IMR-90 (cell line): ENCODE measurements around the gene STK33. TPM values are rescaled to one million over a fixed set of nuclear protein-coding genes. Genes with fewer than 3 reads are reported as not detected.

Source experiments
- ATAC-seq: fragments of 200-7000 bp; cut with Tn5 transposase; 2 replicates; pipeline ENCODE4 v1.9.1; 2020; ENCODE audit warnings: low read depth, mild to moderate bottlenecking, moderate library complexity
- BruUV-seq: library from RNA; stranded (reverse); fragments of 400-500 nt; replicated peaks from 2 replicates; lab custom pipeline; 2021; lab: Mats Ljungman, UMichigan
- CTCF ChIA-PET: fragments of 300-600 bp; formaldehyde crosslinking; extraction: SDS; loops from one replicate; lab custom pipeline; 2021; ENCODE audit warnings: antibody characterized with exemption; lab: Yijun Ruan, JAX
- POLR2A ChIA-PET: fragments of 300-600 bp; sonication (Branson Sonifier 250); formaldehyde crosslinking; loops from one replicate; lab custom pipeline; 2022; ENCODE audit warnings: antibody characterized with exemption; ENCODE audit not compliant: unreplicated experiment; lab: Charles Lee
- DNase-seq: peaks from one replicate; pipeline ENCODE4 v3.0.0; 2013
- H2AFZ ChIP-seq: replicated peaks from 2 replicates; pipeline ENCODE3; 2013; ENCODE audit warnings: low read length, mild to moderate bottlenecking; ENCODE audit not compliant: poor library complexity
- H2AK5ac ChIP-seq: 2 replicates; pipeline ENCODE4 v1.6.1; 2013; ENCODE audit warnings: low read depth, low read length, inconsistent platforms
- H2AK9ac ChIP-seq: replicated peaks from 2 replicates; pipeline ENCODE3; 2013; ENCODE audit warnings: mild to moderate bottlenecking, low read depth, low read length, moderate library complexity; ENCODE audit not compliant: poor library complexity
- H2BK120ac ChIP-seq: 2 replicates; pipeline ENCODE4 v1.6.1; 2013; ENCODE audit warnings: low read depth, low read length, inconsistent platforms
- H2BK15ac ChIP-seq: 3 replicates; pipeline ENCODE4 v1.6.1; 2013; ENCODE audit warnings: low read depth, low read length, inconsistent platforms
- H2BK20ac ChIP-seq: 2 replicates; pipeline ENCODE4 v1.6.1; 2013; ENCODE audit warnings: low read depth, mild to moderate bottlenecking, inconsistent platforms, low read length, moderate library complexity
- H2BK5ac ChIP-seq: 2 replicates; pipeline ENCODE4 v1.6.1; 2013; ENCODE audit warnings: mild to moderate bottlenecking, low read depth, low read length, inconsistent platforms; ENCODE audit not compliant: poor library complexity, severe bottlenecking
- H3K14ac ChIP-seq: replicated peaks from 2 replicates; pipeline ENCODE4 v1.6.1; 2013; ENCODE audit warnings: low read depth, low read length, inconsistent platforms
- H3K18ac ChIP-seq: 2 replicates; pipeline ENCODE4 v1.6.1; 2013; ENCODE audit warnings: low read depth, low read length, control low read depth
- H3K23ac ChIP-seq: 2 replicates; pipeline ENCODE4 v1.6.1; 2013; ENCODE audit warnings: low read depth, low read length, inconsistent platforms
- H3K27ac ChIP-seq: 2 replicates; pipeline ENCODE4 v1.5.1; 2013; ENCODE audit warnings: mild to moderate bottlenecking, control low read depth, low read length; ENCODE audit not compliant: insufficient read depth
- H3K27me3 ChIP-seq: 2 replicates; pipeline ENCODE4 v1.6.1; 2013; ENCODE audit warnings: low read length; ENCODE audit not compliant: control insufficient read depth, insufficient read depth
- H3K36me3 ChIP-seq: 2 replicates; pipeline ENCODE4 v1.6.1; 2013; ENCODE audit warnings: low read length, mixed read lengths; ENCODE audit not compliant: control insufficient read depth, insufficient read depth
- H3K4ac ChIP-seq: 2 replicates; pipeline ENCODE4 v1.6.1; 2013; ENCODE audit warnings: low read depth, low read length, inconsistent platforms
- H3K4me1 ChIP-seq: 2 replicates; pipeline ENCODE4 v1.6.1; 2013; ENCODE audit warnings: low read length, mixed read lengths; ENCODE audit not compliant: control insufficient read depth, insufficient read depth
- H3K4me2 ChIP-seq: 2 replicates; pipeline ENCODE4 v1.6.1; 2013; ENCODE audit warnings: low read depth, mild to moderate bottlenecking, control low read depth, low read length, moderate library complexity
- H3K4me3 ChIP-seq: 2 replicates; pipeline ENCODE4 v1.5.1; 2013; ENCODE audit warnings: low read depth, mild to moderate bottlenecking, control low read depth, low read length, moderate library complexity; ENCODE audit not compliant: insufficient read depth
- H3K56ac ChIP-seq: 2 replicates; pipeline ENCODE4 v1.6.1; 2013; ENCODE audit warnings: low read length, inconsistent platforms; ENCODE audit not compliant: insufficient read depth; ENCODE audit errors: extremely low read depth
- H3K79me1 ChIP-seq, 2 experiments: 2 replicates each; pipeline ENCODE4 v1.6.1; 2013; ENCODE audit warnings: low read length in 2 of 2, inconsistent platforms in 1 of 2, low read depth in 1 of 2
- H3K9ac ChIP-seq: 2 replicates; pipeline ENCODE4 v1.6.1; 2013; ENCODE audit warnings: low read depth, low read length, control low read depth
- H3K9me1 ChIP-seq: 2 replicates; pipeline ENCODE4 v1.6.1; 2013; ENCODE audit warnings: low read length, inconsistent platforms; ENCODE audit not compliant: insufficient read depth
- H3K9me3 ChIP-seq: 2 replicates; pipeline ENCODE4 v1.6.1; 2013; ENCODE audit warnings: low read length; ENCODE audit not compliant: control insufficient read depth, insufficient read depth
- H4K20me1 ChIP-seq: 2 replicates; pipeline ENCODE4 v1.6.1; 2013; ENCODE audit warnings: low read length, inconsistent platforms; ENCODE audit not compliant: insufficient read depth
- H4K5ac ChIP-seq: 2 replicates; pipeline ENCODE4 v1.6.1; 2013; ENCODE audit warnings: mild to moderate bottlenecking, low read depth, low read length, control low read depth
- H4K8ac ChIP-seq, 2 experiments: 2 replicates each; pipeline ENCODE4 v1.6.1; 2013; ENCODE audit warnings: low read depth in 2 of 2, low read length in 2 of 2, control low read depth in 1 of 2, inconsistent platforms in 1 of 2
- H4K91ac ChIP-seq: 2 replicates; pipeline ENCODE4 v1.6.1; 2013; ENCODE audit warnings: low read depth, low read length, inconsistent platforms; ENCODE audit not compliant: insufficient read depth
- RAD21 ChIP-seq: IDR thresholded peaks from 2 replicates; pipeline ENCODE4 v1.6.1; 2012; ENCODE audit warnings: low read length, improper control_type of control experiment
- WGBS, 2 experiments: methylation state at CpG; one replicate each; pipeline versions ENCODE4 v1.1.5 to v1.1.7; 2013; ENCODE audit warnings: missing lambda C conversion rate in 2 of 2; ENCODE audit not compliant: insufficient read length in 1 of 2; ENCODE audit errors: extremely low coverage in 2 of 2; 5-methylcytosine and 5-hydroxymethylcytosine counted together
- dilution Hi-C: fragments of 300-500 bp; cut with HindIII; formaldehyde crosslinking; loops from one replicate; pipeline ENCODE4 v1.14.3; 2018; ENCODE audit warnings: low sequenced_read_pairs; ENCODE audit not compliant: unreplicated experiment
- in situ Hi-C: fragments of 300-500 bp; cut with MboI; formaldehyde crosslinking; loops from 3 replicates; pipeline ENCODE4 v1.14.3; 2019; ENCODE audit warnings: low sequenced_read_pairs, inconsistent platforms, mixed read lengths
- intact Hi-C: fragments of 100-400 bp; cut with micrococcal nuclease; formaldehyde crosslinking; loops from 2 replicates; pipeline ENCODE4 v1.10.0; 2022
- polyA plus RNA-seq, 3 experiments: library from polyadenylated mRNA; depleted of rRNA; stranded (reverse); fragments of >200 nt; gene quantifications; 2 replicates each; pipeline ENCODE4 v1.2.3, GENCODE V29; 2012; ENCODE audit warnings: low replicate concordance in 1 of 3
- total RNA-seq: library from RNA; depleted of rRNA; stranded (reverse); fragments of >200 nt; gene quantifications from 2 replicates; pipeline ENCODE4 v1.2.3, GENCODE V29; 2012

Gene STK33
- total and polyA plus RNA-seq, 2 of the 4 experiments (the other 2 are of a cell fraction) = 2.3 to 2.6 TPM

DNA sequence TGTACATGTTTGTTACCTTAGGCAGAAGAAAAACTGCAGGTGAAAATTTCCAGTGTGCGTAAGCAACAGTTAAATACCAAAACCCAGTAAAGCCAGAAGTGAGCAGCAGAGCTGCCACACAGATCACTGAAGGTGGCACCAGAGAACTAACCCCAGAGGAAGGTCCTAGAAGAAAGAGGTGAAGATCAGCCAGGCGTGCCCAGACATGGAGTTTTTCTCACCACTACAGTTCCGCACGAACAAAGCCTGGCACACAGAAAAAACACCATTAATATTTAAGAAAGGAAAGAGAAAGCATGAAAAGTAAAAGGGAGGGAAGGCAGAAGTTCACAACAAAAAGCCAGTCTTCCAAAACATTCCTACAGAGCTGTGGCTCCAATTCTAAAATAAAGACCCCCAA is 60.7 kb downstream of the STK33 start:
- H3K79me1 ChIP-seq = no peaks in the 10 kb centered on the region
- H3K9me1 ChIP-seq = no peaks in the 10 kb centered on the region
- H2AK9ac ChIP-seq = no peak overlapping the region
- H3K4me3 ChIP-seq = no peak overlapping the region
- in situ Hi-C loops = no loop called here
- H4K5ac ChIP-seq = no peak overlapping the region
- BruUV-seq = no TSS peak
- no peak overlapping the region for H2BK20ac ChIP-seq
- H3K36me3 ChIP-seq = no peaks in the 10 kb centered on the region
- H3K9ac ChIP-seq = no peak overlapping the region
- no peak overlapping the region for H4K8ac ChIP-seq
- ChIA-PET CTCF (no interaction called here), POLR2A (no interaction called here)
- H4K20me1 ChIP-seq = no peaks in the 10 kb centered on the region
- H2AFZ ChIP-seq = no peak overlapping the region
- H3K27me3 ChIP-seq = no peaks in the 10 kb centered on the region
- H2BK15ac ChIP-seq = no peak overlapping the region
- no peak overlapping the region for H3K4ac ChIP-seq
- H2BK5ac ChIP-seq = no peak overlapping the region
- H2BK120ac ChIP-seq = no peak overlapping the region
- H3K56ac ChIP-seq = no peak overlapping the region
- H3K4me2 ChIP-seq = no peak overlapping the region
- no peaks in the 10 kb centered on the region for H3K4me1 ChIP-seq
- TF ChIP-seq RAD21 = no peak
- H3K18ac ChIP-seq = no peak overlapping the region
- no peak overlapping the region for H3K23ac ChIP-seq
- H3K27ac ChIP-seq = no peak overlapping the region
- no peak overlapping the region for H3K14ac ChIP-seq
- no CpG with 5 or more reads among the region's 4 CpGs for WGBS, 2 experiments
- DNase-seq (no peak), ATAC-seq (no peak)
- H2AK5ac ChIP-seq = no peak overlapping the region
- dilution Hi-C loops = no loop called here
- intact Hi-C loops = no loop called here
- H4K91ac ChIP-seq = no peak overlapping the region
- no peaks in the 10 kb centered on the region for H3K9me3 ChIP-seq
